Activated CD4-positive, alpha-beta memory T cell treated with anti-CD3 and anti-CD28 coated beads, Interleukin-2, amount 10 ng/mL, durations not matched to agents 7 days and 5 days (primary cell): ENCODE measurements around the gene EEFSEC. TPM values are rescaled to one million over a fixed set of nuclear protein-coding genes. Genes with fewer than 3 reads are reported as not detected.

ENCODE experiments used
- CTCF ChIA-PET: fragments of 350-600 bp; sonication (Branson Sonifier 250); formaldehyde crosslinking; loops from one replicate; lab custom pipeline; 2021; ENCODE audit warnings: antibody characterized with exemption, inconsistent platforms; lab: Charles Lee
- POLR2A ChIA-PET: fragments of 350-600 bp; sonication (Branson Sonifier 250); formaldehyde crosslinking; loops from one replicate; lab custom pipeline; 2021; ENCODE audit warnings: antibody characterized with exemption; lab: Charles Lee
- DNase-seq: peaks from one replicate; pipeline ENCODE4 v3.0.0-alpha.2; 2020
- H3K27ac Mint-ChIP-seq: one replicate; pipeline ENCODE4 v1.8.0; 2021; ENCODE audit warnings: mild to moderate bottlenecking, mixed read lengths
- H3K27me3 Mint-ChIP-seq: one replicate; pipeline ENCODE4 v1.8.0; 2021; ENCODE audit warnings: mixed read lengths
- H3K36me3 Mint-ChIP-seq: one replicate; pipeline ENCODE4 v1.8.0; 2021; ENCODE audit warnings: low read depth, mixed read lengths
- H3K4me1 Mint-ChIP-seq: one replicate; pipeline ENCODE4 v1.8.0; 2021; ENCODE audit warnings: mixed read lengths
- H3K4me3 Mint-ChIP-seq: one replicate; pipeline ENCODE4 v1.8.0; 2021; ENCODE audit warnings: mild to moderate bottlenecking, mixed read lengths
- H3K9me3 Mint-ChIP-seq: one replicate; pipeline ENCODE4 v1.8.0; 2021; ENCODE audit warnings: mixed read lengths
- total RNA-seq, 2 experiments: library from RNA; stranded (reverse); gene quantifications; one replicate each; pipeline ENCODE4 v1.2.3, GENCODE V29; 2021

The EEFSEC gene
- total RNA-seq, 2 experiments from 2014 or later, result 14.5 to 15.0 TPM

GRCh38 chr3:128231606-128232005, 78.3 kb downstream of the EEFSEC start:
- CTCF ChIA-PET, result interaction anchor here (0.7 kb wide), 1 partner anchor 8 kb away, joined by 3 read pairs; no protein-coding TSS in a partner anchor
- POLR2A ChIA-PET, result no interaction called here

GRCh38 chr3:128232376-128233178, 79.3 kb downstream of the EEFSEC start:
- Mint-ChIP-seq H3K36me3 (no peaks in the 10 kb centered on the region), H3K27me3 (no peaks in the 10 kb centered on the region), H3K4me3 (no peak overlapping the region), H3K4me1 (no peaks in the 10 kb centered on the region), H3K9me3 (no peaks in the 10 kb centered on the region), H3K27ac (no peak overlapping the region)
- POLR2A ChIA-PET, result no interaction called here
- no peak for DNase-seq
- CTCF ChIA-PET, result interaction anchor here (0.6 to 0.7 kb wide), 2 partner anchors 9 to 352 kb away, joined by 3 to 5 read pairs; no protein-coding TSS in a partner anchor

More at GRCh38 chr3:128231606-128232005, 78.3 kb downstream of the EEFSEC start:
- Mint-ChIP-seq H3K4me3 (no peak overlapping the region), H3K9me3 (no peaks in the 10 kb centered on the region), H3K36me3 (no peaks in the 10 kb centered on the region), H3K27ac (no peak overlapping the region), H3K4me1 (no peaks in the 10 kb centered on the region), H3K27me3 (no peaks in the 10 kb centered on the region)
- no peak for DNase-seq

GRCh38 chr3:128235207-128235926, 82.1 kb downstream of the EEFSEC start:
- H3K27me3 Mint-ChIP-seq, result no peaks in the 10 kb centered on the region
- ChIA-PET POLR2A (no interaction called here), CTCF (interaction anchor here (0.8 to 0.9 kb wide), 2 partner anchors 10 to 87 kb away, joined by 3 to 4 read pairs; no protein-coding TSS in a partner anchor)
- H3K9me3 Mint-ChIP-seq, result no peaks in the 10 kb centered on the region
- H3K4me3 Mint-ChIP-seq, result no peak overlapping the region
- no peaks in the 10 kb centered on the region for H3K4me1 Mint-ChIP-seq
- H3K27ac Mint-ChIP-seq, result no peak overlapping the region
- no peaks in the 10 kb centered on the region for H3K36me3 Mint-ChIP-seq
- no peak for DNase-seq

- no peaks in the 10 kb centered on the region for H3K9me3 Mint-ChIP-seq
- no peaks in the 10 kb centered on the region for H3K4me1 Mint-ChIP-seq
- H3K4me3 Mint-ChIP-seq, result no peak overlapping the region
- no peaks in the 10 kb centered on the region for H3K36me3 Mint-ChIP-seq
- ChIA-PET POLR2A (no interaction called here), CTCF (no interaction called here)
- no peak for DNase-seq
- no peak overlapping the region for H3K27ac Mint-ChIP-seq
- H3K27me3 Mint-ChIP-seq, result no peaks in the 10 kb centered on the region
Measured at GRCh38 chr3:128236657-128237056, 83.4 kb downstream of the EEFSEC start.

- Mint-ChIP-seq H3K4me3 (no peak overlapping the region), H3K36me3 (no peaks in the 10 kb centered on the region), H3K27ac (no peak overlapping the region), H3K9me3 (no peaks in the 10 kb centered on the region), H3K27me3 (no peaks in the 10 kb centered on the region), H3K4me1 (no peaks in the 10 kb centered on the region)
- no peak for DNase-seq
- ChIA-PET POLR2A (no interaction called here), CTCF (no interaction called here)
Measured at GRCh38 chr3:128237348-128238183, 84.3 kb downstream of the EEFSEC start.

- ChIA-PET CTCF (no interaction called here), POLR2A (no interaction called here)
- H3K27ac Mint-ChIP-seq, result no peak overlapping the region
- H3K9me3 Mint-ChIP-seq, result no peaks in the 10 kb centered on the region
- H3K36me3 Mint-ChIP-seq, result no peaks in the 10 kb centered on the region
- H3K4me1 Mint-ChIP-seq, result peaks cover 5% of the 10 kb centered on the region
- no peaks in the 10 kb centered on the region for H3K27me3 Mint-ChIP-seq
- no peak overlapping the region for H3K4me3 Mint-ChIP-seq
- DNase-seq, result no peak
Measured at GRCh38 chr3:128238184-128238489, 84.9 kb downstream of the EEFSEC start.

GRCh38 chr3:128239304-128239703, 86.0 kb downstream of the EEFSEC start:
- H3K4me3 Mint-ChIP-seq, result no peak overlapping the region
- peaks cover 11% of the 10 kb centered on the region for H3K4me1 Mint-ChIP-seq
- H3K27me3 Mint-ChIP-seq, result no peaks in the 10 kb centered on the region
- ChIA-PET CTCF (no interaction called here), POLR2A (no interaction called here)
- H3K27ac Mint-ChIP-seq, result no peak overlapping the region
- H3K9me3 Mint-ChIP-seq, result no peaks in the 10 kb centered on the region
- no peaks in the 10 kb centered on the region for H3K36me3 Mint-ChIP-seq
- DNase-seq, result no peak

GRCh38 chr3:128240232-128240631, 87.0 kb downstream of the EEFSEC start:
- H3K4me3 Mint-ChIP-seq, result no peak overlapping the region
- H3K4me1 Mint-ChIP-seq, result peaks cover 11% of the 10 kb centered on the region
- ChIA-PET CTCF (no interaction called here), POLR2A (no interaction called here)
- no peak for DNase-seq
- H3K9me3 Mint-ChIP-seq, result no peaks in the 10 kb centered on the region
- H3K36me3 Mint-ChIP-seq, result no peaks in the 10 kb centered on the region
- no peak overlapping the region for H3K27ac Mint-ChIP-seq
- H3K27me3 Mint-ChIP-seq, result no peaks in the 10 kb centered on the region

- Mint-ChIP-seq H3K9me3 (no peaks in the 10 kb centered on the region), H3K4me1 (peaks cover 11% of the 10 kb centered on the region), H3K27me3 (no peaks in the 10 kb centered on the region), H3K36me3 (no peaks in the 10 kb centered on the region), H3K27ac (no peak overlapping the region), H3K4me3 (no peak overlapping the region)
- CTCF ChIA-PET, result interaction anchor here (0.9 kb wide), 1 partner anchor 146 kb away, joined by 3 read pairs; no protein-coding TSS in a partner anchor
- POLR2A ChIA-PET, result interaction anchor here (1.2 kb wide), 1 partner anchor 11 kb away, joined by 3 read pairs; no protein-coding TSS in a partner anchor
- DNase-seq, result no peak
Measured at GRCh38 chr3:128241741-128242140, 88.5 kb downstream of the EEFSEC start.

GRCh38 chr3:128242818-128243601, 89.7 kb downstream of the EEFSEC start:
- no peaks in the 10 kb centered on the region for H3K9me3 Mint-ChIP-seq
- H3K27ac Mint-ChIP-seq, result peak overlapping the region; percentile 72
- no peak overlapping the region for H3K4me3 Mint-ChIP-seq
- CTCF ChIA-PET, result no interaction called here
- POLR2A ChIA-PET, result interaction anchor here (1.2 kb wide), 1 partner anchor 9 kb away, joined by 3 read pairs; no protein-coding TSS in a partner anchor
- peak; percentile 32 for DNase-seq
- peaks cover 4% of the 10 kb centered on the region for H3K36me3 Mint-ChIP-seq
- peaks cover 11% of the 10 kb centered on the region for H3K4me1 Mint-ChIP-seq
- no peaks in the 10 kb centered on the region for H3K27me3 Mint-ChIP-seq

GRCh38 chr3:128243602-128244504, 90.6 kb downstream of the EEFSEC start:
- no peaks in the 10 kb centered on the region for H3K9me3 Mint-ChIP-seq
- no peak overlapping the region for H3K4me3 Mint-ChIP-seq
- H3K36me3 Mint-ChIP-seq, result peaks cover 9% of the 10 kb centered on the region
- no peak overlapping the region for H3K27ac Mint-ChIP-seq
- DNase-seq, result no peak
- peaks cover 11% of the 10 kb centered on the region for H3K4me1 Mint-ChIP-seq
- CTCF ChIA-PET, result no interaction called here
- no peaks in the 10 kb centered on the region for H3K27me3 Mint-ChIP-seq
- POLR2A ChIA-PET, result no interaction called here
